Skeletal muscle cell (primary cell): ENCODE data around the gene TSPAN15.
"Not testable (repeated sequence)": the region's sequence is repeated elsewhere in the genome, so short reads cannot be mapped to it uniquely, and the experiment has no call there.

Experiments
- DNase-seq: peaks from one replicate; pipeline ENCODE4 v3.0.0-alpha.2; 2010; ENCODE audit warnings: low read depth
- H3K4me3 ChIP-seq: 2 replicates; pipeline ENCODE4 v1.5.1; 2011; ENCODE audit warnings: low read depth, mild to moderate bottlenecking, control low read depth, low read length, moderate library complexity

TSPAN15 gene

GRCh38 chr10:69479240-69480067 is 28.2 kb downstream of the TSPAN15 start:
- no peak overlapping the region for H3K4me3 ChIP-seq
- peak; percentile 15 for DNase-seq

- no peak for DNase-seq
- H3K4me3 ChIP-seq: no peak overlapping the region
Observed at GRCh38 chr10:69480068-69480412, 28.8 kb downstream of the TSPAN15 start.

DNA sequence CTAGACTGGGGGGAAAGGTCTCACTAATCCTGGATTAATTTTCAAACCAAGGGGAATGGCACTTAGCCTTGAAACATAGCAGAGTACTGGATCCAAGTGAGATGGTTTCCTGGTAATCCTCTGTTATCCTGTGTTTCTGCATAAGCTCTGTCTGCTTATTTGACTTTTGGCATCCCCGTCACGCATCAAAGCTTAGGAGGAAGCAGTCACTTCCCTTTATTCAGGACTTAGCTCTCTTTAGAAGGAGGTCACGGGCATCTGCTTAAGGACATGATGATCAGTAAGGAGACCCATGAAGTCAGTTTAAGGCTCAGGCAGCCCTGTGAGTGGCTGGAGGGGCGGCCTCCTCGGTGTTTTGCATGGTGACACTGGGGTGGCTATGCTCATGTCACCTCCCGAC is 30.0 kb downstream of the TSPAN15 start:
- DNase-seq: no peak
- H3K4me3 ChIP-seq: no peak overlapping the region

GRCh38 chr10:69481811-69482524 is 30.7 kb downstream of the TSPAN15 start:
- no peak for DNase-seq
- H3K4me3 ChIP-seq: no peak overlapping the region

- DNase-seq: no peak
- H3K4me3 ChIP-seq: no peak overlapping the region
Observed at GRCh38 chr10:69483963-69484362, 32.7 kb downstream of the TSPAN15 start.

- no peak overlapping the region for H3K4me3 ChIP-seq
Observed at GRCh38 chr10:69484736-69485135, 33.5 kb downstream of the TSPAN15 start.

DNA sequence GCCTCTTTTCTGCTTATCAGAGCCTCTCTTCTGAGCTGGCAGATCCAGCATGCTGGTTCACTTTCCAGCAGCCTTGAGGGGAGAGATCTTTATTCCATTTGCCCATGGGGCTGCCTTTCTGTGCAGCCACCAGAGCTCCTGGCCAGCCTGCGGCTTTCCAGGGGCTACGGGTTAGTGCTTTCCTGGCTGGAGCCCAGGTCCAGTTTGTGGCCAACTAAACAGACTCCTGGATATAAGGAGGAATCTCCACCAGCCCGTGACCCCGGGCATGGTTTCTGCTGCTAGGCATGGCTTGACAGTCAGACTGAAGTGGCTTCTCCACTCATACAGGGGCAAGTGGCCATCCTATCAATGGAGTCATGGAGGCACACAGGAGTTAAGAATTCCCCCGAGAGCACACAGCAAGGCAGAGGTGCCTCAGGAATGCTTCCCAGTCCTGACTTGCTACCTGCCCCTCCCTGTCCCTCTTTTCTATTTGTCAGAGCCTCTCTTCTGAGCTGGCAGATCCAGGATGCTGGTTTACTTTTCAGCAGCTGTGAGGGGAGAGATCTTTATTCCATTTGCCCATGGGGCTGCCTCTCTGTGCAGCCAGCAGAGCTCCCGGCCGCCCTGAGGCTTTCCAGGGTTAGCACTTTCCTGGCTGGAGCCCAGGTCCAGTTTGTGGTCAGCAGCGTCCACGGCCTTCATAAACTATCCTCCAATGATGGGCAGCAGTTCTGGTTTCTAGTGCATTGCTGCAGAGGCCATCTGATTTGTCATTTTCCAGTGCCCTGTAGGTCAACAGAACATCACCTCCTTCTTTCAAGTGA is 35.9 kb downstream of the TSPAN15 start:
- no peak for DNase-seq
- no peak overlapping the region for H3K4me3 ChIP-seq

More at GRCh38 chr10:69484736-69485135, 33.5 kb downstream of the TSPAN15 start:
- DNase-seq: no peak

DNA sequence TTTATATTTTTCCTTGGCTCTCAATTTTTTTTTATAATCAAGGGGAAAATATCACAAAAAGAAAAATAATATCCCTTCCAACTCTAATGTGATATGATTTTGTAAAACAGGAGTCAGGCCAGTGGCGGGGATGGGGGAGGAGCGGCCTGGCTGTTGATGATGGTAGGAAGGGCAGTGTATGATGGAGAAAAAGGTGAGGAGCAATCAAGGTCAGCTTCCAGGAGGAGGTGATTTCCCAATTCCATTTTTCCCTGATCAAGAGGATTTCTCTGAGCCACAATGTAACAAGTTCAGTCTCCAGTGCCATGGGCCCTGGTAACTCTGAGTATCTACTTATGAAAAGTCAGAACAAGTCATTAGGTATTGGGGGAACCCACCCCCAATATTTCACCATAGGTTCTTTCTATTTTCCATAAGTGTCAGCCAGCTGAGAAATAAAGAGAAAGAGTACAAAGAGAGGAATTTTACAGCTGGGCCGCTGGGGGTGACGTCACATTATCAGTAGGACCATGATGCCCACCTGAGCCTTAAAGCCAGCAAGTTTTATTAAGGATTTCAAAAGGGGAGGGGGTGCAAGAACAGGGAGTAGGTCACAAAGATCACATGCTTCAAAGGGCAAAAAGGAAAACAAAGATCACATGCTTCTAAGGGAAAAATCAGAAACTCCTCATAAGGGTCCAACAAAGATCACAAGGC is 37.0 kb downstream of the TSPAN15 start:
- not testable (repeated sequence) for H3K4me3 ChIP-seq, DNase-seq

GRCh38 chr10:69488856-69489255 is 37.6 kb downstream of the TSPAN15 start:
- not testable (repeated sequence) for H3K4me3 ChIP-seq, DNase-seq

- DNase-seq: no peak
- H3K4me3 ChIP-seq: no peak overlapping the region
Observed at GRCh38 chr10:69489506-69490090, 38.3 kb downstream of the TSPAN15 start.

GRCh38 chr10:69490876-69491275 is 39.6 kb downstream of the TSPAN15 start:
- no peak overlapping the region for H3K4me3 ChIP-seq
- no peak for DNase-seq

DNA sequence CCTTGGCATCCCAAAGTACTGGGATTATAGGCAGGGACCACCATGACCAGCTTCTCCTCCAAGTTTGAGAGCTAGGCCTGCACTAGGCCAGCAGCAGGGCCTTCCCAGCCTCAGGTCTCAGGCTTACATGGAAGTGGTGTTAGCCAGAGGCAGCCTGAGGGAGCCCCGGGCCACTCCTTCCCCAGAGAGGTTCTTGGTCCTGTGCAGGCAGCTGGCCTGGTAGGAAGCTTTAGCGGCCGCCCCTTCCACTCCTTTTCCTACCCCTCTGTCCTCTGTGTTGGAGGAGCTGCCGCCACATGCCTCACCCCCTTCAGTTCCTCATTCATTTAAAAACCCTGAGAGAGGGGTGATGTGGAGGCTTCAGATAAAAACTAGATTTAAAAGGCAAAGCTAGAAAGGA is 40.3 kb downstream of the TSPAN15 start:
- no peak for DNase-seq
- H3K4me3 ChIP-seq: no peak overlapping the region

DNA sequence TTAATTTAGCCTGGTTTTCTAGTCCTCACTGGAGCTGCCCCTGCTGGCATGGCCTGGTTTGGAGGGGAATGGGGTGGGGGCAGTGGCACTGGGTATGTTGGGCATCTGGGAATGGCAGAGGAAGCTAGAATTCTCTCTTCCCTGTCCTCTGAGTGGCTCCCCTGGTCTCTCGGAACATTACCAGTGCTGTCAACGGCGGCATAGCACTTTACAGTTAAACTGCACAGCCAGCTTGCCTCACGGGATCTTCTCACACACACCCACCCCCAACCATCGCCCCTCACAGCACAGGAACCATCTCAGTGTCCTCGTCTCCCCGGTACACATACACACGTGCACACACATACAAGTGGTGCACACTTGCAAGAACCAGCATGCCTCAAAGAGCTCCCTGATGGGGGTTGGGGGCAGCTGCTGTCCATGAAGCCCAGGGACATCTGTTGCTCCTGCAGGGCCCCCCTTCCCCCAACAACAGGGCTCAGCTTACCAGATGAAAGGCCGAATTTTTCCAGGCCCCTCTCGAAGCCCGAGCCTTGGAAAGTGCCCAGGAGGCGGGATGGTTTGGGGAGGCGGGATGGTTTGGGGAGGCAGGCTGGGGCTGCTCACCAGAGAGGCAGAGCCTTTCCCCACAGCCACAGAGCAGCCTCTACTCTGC is 41.0 kb downstream of the TSPAN15 start:
- DNase-seq: no peak
- no peak overlapping the region for H3K4me3 ChIP-seq

GRCh38 chr10:69492746-69493462 is 41.6 kb downstream of the TSPAN15 start:
- DNase-seq: no peak
- H3K4me3 ChIP-seq: no peak overlapping the region

DNA sequence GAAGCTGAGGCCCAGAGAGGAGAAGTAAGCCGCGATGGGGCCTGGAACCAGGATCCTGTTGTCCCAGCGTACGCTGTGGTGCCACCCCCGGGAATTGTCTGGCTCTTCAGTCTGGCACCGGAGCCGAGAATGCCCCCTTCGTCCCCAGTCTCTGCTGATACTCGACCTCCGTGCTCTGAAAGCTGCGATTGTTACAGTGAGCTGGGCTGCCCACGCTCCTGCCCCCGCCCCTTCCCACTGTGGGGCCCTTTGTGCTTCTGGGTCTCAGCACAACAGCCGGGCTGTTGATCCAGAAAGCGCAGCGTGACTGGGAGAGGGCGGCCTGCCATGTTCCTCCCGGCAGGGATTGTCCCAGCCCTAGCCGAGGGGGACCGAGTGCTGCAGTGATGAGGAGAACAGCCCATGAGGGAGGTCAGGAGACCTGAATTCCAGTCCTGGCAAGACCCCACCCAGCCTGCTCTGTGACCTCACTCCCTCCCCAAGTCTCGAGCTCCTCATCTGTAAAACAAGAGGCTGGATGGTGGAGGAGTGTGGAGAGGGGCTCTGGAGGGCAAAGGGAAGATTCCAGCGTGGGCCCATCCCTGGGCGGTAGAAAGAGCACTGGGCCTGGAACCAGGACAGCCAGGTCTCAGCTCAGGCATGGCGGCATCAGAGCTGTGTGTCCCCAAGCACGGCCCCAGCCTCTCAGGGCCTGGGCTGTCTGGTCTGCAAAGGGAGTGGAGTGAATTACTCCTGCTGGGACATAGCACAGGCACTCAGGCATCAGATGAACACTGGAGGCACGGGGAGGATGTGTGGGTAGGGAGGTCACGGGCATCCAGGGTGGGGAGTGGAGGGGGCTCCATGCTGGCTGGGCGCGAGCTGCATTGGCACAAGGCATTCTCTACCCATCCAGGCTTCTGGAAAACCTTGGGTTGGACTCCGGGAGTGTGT is 43.6 kb downstream of the TSPAN15 start:
- H3K4me3 ChIP-seq: no peak overlapping the region
- no peak for DNase-seq

- no peak for DNase-seq
Observed at GRCh38 chr10:69495666-69496065, 44.4 kb downstream of the TSPAN15 start.

More at GRCh38 chr10:69495666-69496065, 44.4 kb downstream of the TSPAN15 start:
- no peak overlapping the region for H3K4me3 ChIP-seq
